ENCODE data around the gene SHISA9.

SHISA9 gene

GRCh38 chr16:13203725-13204124 lies 302.3 kb downstream of the SHISA9 start:
- DNase-seq, result no peak

DNA sequence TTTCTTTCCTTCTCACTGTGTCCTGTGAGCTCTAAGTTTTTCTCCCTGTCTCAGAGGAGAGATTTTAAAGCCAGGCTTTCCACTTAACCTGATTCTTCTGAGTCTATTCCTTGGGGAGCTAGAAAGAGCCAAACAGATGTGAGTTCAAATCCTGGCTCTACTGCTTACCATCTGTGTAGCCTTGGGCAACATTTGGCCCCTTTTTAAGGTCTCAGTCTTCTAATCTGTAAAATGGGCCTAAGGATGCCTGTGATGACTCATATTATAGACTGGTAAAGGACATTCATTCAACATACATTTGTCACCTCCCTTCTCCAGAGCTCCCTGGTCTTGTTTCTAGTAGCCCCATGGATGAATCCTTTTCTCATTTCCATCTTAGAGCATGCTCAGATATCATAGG lies 304.0 kb downstream of the SHISA9 start:
- no peak for DNase-seq

- no peak for DNase-seq
These were observed 305.2 kb downstream of the SHISA9 start for GRCh38 chr16:13206606-13207005.

- DNase-seq, result no peak
These were observed 305.8 kb downstream of the SHISA9 start for GRCh38 chr16:13207151-13207550.

GRCh38 chr16:13223666-13224065 lies 322.3 kb downstream of the SHISA9 start:
- DNase-seq, result no peak

DNA sequence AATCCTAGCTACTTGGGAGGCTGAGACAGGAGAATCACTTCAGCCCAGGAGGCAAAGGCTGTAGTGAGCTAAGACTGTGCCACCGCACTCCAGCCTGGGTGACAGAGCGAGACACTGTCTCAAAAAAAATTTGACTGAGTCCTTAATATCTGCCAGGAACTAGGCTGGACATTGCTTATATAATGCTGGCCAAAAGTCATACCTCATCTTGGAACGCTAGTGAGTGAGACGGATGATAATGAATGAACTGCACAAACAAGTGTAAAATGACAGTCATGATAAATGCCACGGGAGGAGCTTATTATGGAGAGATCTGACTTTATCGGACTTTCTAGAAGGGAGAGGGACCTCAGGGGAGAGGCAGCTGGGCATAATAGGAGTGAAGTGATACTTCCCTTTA lies 327.6 kb downstream of the SHISA9 start:
- no peak for DNase-seq

- no peak for DNase-seq
These were observed 330.0 kb downstream of the SHISA9 start for GRCh38 chr16:13231365-13231764.

DNA sequence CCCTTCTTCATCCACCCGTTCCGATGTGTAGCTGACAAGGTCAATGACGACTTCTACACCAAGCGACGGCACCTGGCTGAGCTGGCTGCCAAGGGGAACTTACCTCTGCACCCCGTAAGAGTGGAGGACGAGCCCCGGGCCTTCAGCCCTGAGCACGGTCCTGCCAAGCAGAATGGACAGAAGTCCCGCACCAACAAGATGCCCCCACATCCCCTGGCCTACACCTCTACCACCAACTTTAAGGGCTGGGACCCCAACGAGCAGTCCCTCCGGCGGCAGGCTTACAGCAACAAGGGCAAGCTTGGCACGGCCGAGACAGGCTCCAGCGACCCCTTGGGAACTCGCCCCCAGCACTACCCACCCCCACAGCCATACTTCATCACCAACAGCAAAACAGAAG lies 333.6 kb downstream of the SHISA9 start:
- no peak for DNase-seq

GRCh38 chr16:13236308-13236707 lies 334.9 kb downstream of the SHISA9 start:
- no peak for DNase-seq

DNA sequence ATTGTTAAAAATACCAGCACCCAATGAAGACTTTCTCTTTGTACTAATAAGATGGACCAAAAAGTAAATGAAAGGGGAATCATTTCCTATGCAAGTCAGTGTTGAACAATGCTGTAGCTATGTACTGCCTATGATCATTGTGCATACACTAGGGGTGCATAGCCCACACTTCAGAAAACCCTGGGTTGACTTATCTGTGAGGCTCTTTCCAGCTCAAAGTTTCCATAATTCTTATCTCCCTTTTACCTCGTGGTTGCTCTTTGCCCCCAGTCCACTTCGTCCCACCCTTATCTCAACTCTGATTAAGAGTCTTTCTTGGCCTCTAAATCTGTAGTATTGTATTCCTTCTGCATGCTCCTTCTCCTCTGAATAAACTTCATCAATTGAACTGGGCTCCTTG lies 336.8 kb downstream of the SHISA9 start:
- no peak for DNase-seq

DNA sequence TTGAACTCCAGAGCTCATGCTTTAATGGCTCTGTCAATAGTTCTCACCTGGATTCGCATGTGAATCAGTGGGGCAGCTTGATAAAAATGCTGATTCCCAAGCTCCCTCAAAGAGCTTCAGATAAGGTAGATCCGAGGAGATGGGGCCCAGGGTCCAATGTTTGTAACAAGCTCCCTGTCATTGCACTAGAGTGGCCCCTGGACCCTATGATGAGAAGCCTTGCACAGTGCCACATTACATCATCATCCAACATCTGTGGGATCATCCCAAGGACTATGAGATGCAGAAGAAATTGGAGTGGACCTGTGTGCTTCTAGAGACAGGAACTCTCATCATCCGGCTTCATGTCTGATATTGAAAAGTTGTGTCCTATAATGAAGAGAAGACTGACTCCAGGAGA lies 340.8 kb downstream of the SHISA9 start:
- DNase-seq, result no peak

- no peak for DNase-seq
These were observed 343.4 kb downstream of the SHISA9 start for GRCh38 chr16:13244770-13245169.

- DNase-seq, result no peak
These were observed 344.4 kb downstream of the SHISA9 start for GRCh38 chr16:13245713-13246377.

DNA sequence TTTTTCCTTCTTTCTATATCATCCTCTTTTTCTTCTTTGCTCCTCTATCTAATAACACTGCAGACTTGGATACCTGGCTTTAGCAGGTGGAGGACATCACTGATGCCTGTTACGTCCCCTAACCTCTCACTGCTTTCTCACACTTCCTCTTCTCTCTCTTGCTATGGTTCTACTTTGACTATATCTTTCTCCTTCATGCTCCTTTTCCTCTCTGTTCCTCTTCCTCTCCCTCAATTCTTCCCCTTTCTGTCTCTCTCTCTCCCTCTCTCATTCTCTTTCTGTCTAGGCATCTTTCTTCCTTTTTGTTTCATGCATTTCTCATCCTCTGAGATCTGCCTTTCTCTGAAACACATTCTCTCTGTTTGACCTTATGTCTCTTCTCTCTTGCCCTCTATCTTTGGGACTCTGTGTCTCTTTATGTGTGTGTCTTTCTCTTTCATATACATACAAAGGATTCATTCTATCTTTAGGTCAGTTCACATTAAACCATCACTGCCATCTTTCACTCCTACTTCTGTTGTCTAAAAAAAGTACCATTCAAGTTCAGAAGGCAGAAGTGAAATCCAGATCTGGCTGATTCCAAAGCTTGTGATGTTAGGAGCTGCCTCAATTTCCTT lies 353.7 kb downstream of the SHISA9 start:
- DNase-seq, result no peak

DNA sequence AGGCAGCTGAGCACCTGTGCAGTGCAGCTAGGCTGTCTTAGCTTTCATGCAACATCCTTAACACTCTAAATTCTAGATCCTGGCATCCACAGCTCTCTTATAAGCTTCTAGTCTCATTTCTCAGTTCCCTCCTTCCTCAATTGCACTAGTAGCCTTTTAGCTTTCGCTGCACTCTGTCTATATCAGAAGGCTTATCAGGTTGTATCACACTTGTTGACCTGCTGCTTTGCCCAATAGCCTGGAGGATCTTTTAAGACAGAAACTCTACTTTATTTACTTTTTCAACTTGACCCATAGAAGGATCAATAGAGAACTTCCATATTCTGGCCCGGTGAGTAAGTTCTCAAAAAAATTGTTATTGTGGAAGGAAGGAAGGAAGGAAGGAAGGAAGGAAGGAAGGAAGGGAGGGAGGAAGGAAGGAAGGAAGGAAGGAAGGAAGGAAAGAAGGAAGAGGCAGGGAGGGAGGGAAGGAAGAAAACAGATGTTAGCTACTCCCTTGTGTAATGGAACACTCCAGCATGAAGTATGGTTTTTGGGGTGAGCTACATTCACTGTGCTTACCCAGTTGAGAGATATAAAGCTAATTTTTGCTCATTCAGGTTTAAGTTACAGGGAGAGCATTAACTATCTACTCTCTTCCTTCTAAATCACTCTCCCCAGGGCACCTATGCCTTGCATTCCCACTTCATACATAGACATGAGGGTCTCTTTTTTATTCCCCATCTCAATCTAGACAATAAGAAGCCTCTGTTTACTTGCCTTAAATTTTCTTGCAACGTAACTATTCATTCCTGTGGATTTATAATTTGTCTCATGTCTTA lies 361.1 kb downstream of the SHISA9 start:
- DNase-seq, result no peak

GRCh38 chr16:13264749-13265552 lies 363.6 kb downstream of the SHISA9 start:
- DNase-seq, result no peak

GRCh38 chr16:13269359-13269758 lies 368.0 kb downstream of the SHISA9 start:
- DNase-seq, result no peak

DNA sequence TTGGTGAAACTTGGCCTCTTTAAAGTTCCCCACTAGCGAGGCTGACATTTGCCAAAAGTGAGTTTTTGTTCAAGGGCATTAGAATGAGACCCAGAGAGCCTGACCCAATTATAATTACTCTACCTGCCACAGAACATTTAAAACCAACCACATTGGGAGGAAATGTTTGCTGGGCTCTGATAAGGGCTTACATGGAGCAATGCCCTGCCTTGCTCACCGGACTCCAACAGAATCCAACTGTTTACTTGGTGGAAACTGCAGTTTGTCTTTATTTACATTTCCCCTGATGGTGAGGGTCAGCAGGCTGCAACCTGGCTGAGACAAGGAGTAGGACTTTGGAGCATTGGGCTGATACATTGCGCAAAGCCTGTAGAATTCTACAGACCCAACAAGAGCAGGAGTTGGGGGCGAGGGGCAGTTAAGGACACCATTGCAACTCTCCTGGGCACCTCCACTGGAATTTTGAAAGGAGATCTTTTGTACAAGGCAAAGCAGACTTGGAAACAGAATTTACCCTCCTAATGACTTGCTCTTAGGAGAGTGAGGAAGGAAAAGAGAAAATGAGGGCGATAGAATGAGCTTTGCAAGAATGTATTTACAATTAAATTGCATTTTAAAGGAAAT lies 368.6 kb downstream of the SHISA9 start:
- DNase-seq, result no peak

DNA sequence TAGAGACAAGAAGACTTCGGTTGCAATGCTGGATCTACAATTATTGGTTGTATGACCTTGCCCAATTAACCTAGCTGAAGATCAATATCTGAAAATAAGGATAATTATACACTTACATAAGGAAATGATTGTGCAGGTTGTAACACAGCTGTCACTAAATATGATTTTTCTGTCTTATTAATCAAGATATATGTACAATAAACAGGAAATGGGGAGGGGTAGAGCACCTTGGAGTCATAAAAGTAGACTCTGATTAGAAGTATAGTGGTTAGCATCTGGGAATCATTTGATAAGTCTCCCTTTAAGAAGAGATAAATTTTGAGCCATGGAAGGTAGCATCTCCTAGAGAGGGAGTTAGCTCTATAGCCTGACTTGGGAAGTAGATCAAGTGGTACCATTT lies 369.2 kb downstream of the SHISA9 start:
- no peak for DNase-seq

DNA sequence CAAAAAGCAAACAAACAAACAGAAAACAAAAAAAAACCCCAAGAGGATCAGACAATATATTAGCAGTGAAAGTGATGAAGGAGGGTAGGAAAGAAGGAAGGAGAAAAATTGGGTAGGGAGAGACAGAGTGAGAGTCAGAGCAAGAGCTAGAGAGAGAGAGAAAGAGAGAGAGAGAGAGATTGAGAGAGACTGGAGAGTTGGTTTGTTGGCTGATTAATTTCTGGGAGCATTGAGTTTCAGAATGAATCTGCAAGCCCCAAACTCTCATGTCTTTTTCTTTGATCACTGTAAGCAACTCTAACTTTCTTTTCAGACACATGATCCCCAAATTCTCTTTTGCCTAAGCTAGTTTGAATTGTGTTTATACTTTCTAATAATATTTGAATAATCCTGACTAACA lies 388.1 kb downstream of the SHISA9 start:
- DNase-seq, result no peak

Measured in T-helper 9 cell (primary cell).